ENCODE results near the gene GUK1. TPM values are rescaled to one million over a fixed set of nuclear protein-coding genes. Genes with fewer than 3 reads are reported as not detected.
"Not testable (repeated sequence)": the region's sequence is repeated elsewhere in the genome, so short reads cannot be mapped to it uniquely, and the experiment has no call there.

Gene GUK1
- total RNA-seq, 2 experiments from 2014 or later, result 294 to 304 TPM

GRCh38 chr1:228177721-228178710 lies 37.9 kb downstream of the GUK1 start:
- DNase-seq, result no peak
- H3K4me1 Mint-ChIP-seq, result peaks cover 2% of the 10 kb centered on the region
- H3K9me3 Mint-ChIP-seq, result no peaks in the 10 kb centered on the region
- H3K4me3 Mint-ChIP-seq, result no peak overlapping the region
- no peaks in the 10 kb centered on the region for H3K27me3 Mint-ChIP-seq
- no peak overlapping the region for H3K27ac Mint-ChIP-seq
- no peaks in the 10 kb centered on the region for H3K36me3 Mint-ChIP-seq

DNA sequence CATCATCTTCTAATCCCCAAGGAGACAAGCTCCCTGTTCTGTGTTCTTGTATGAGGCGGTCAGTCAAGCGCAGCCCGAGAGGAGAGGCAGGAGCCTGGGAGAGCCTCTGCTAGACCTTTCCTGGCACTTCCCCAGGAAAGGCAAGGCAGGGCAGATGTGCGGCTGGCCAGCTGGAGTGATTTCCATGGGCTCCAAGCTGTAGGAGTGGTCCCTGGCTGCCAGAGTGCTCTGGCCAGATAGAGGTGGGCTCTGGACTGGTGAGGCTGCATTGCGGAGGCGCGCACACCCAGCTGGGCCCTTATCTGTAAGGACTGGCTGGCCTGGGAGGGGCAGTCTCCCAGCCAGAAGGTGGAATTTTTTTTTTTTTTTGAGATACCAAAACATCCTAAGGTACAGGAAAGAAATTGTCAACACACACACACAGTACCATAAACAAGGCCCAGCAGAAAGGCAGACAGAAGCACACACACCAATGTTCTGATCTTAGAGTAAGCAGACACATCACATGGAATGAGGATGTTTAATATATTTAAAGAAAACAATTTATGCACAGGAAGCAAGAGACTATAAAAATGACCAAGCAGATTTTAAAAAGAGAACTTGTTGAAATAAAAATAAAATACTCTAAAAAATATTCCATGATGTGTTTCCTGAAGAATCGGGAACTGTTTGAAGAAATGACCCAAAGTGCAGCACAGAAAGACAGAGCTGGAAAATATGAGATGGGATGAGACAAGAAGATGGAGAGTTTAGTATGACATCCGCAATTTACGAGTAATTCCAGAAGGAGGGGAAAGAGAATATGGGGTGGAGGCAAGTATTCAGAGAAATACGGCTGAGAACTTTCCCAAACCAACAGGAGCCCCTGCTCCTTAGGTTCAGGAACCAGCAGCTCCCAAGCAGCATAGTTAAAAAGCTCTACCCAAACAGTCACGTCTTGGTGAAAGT lies 38.9 kb downstream of the GUK1 start:
- Mint-ChIP-seq H3K9me3 (no peaks in the 10 kb centered on the region), H3K27me3 (no peaks in the 10 kb centered on the region), H3K27ac (no peak overlapping the region), H3K36me3 (no peaks in the 10 kb centered on the region), H3K4me1 (peaks cover 2% of the 10 kb centered on the region), H3K4me3 (no peak overlapping the region)
- no peak for DNase-seq

DNA sequence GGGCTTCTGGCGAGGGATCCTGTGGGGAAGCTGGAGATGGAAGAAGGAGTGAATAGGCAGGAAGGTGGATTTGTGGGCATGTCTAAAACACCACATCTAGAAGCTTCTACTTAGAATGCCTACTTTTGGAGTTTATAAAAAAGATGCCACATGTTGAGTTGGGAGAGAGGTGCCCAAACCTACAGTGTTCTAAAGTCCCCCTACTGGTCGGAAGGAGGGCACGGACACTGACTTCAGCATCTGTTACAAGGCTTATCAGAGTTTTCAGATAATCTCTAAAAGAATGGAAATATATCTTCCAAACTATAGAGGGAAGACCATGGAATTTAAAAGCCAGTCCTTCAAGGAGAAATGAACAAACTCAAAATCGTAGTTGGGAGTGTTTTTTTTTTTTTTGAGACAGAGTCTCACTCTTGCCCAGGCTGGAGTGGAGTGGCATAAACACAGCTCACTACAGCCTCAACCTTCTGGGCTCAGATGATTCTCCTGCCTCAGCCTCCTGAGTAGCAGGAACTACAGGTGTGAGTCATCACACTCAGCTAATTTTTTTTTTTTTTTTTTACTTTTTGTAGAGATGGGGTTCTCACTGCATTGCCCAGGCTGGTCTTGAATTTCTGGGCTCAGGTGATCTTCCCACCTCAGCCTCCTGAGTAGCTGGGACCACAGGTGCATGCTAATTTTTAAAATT lies 40.3 kb downstream of the GUK1 start:
- no peak overlapping the region for H3K27ac Mint-ChIP-seq
- DNase-seq, result no peak

GRCh38 chr1:228180959-228181644 lies 41.0 kb downstream of the GUK1 start:
- Mint-ChIP-seq H3K4me3 (no peak overlapping the region), H3K27me3 (no peaks in the 10 kb centered on the region)

More for the DNA sequence above, 40.3 kb downstream of the GUK1 start:
- Mint-ChIP-seq H3K36me3 (no peaks in the 10 kb centered on the region), H3K27me3 (no peaks in the 10 kb centered on the region), H3K4me1 (peaks cover 2% of the 10 kb centered on the region), H3K4me3 (no peak overlapping the region), H3K9me3 (no peaks in the 10 kb centered on the region)

DNA sequence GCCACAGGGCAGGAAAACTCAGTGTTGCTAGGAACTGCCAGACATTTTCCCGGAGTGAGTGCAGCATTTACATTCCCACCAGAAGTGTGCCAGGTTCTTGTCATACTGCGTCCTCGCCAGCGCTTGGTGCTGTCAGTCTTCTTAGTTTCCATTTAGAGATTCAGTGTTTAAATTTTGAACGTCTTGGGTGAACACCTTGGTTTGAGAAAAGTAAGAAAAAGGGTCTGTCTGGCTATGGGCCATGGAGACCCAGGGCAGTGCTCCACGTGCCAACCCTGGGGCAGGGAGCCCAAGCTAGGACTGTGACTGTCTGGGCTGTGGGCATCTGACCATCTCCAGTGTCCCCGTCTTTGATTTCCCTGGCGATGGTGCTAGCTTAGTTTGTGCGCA lies 41.6 kb downstream of the GUK1 start:
- Mint-ChIP-seq H3K27ac (no peak overlapping the region), H3K9me3 (no peaks in the 10 kb centered on the region), H3K36me3 (no peaks in the 10 kb centered on the region), H3K4me1 (peaks cover 6% of the 10 kb centered on the region), H3K27me3 (no peaks in the 10 kb centered on the region), H3K4me3 (no peak overlapping the region)
- no peak for DNase-seq

More at GRCh38 chr1:228180959-228181644, 41.0 kb downstream of the GUK1 start:
- Mint-ChIP-seq H3K36me3 (no peaks in the 10 kb centered on the region), H3K9me3 (no peaks in the 10 kb centered on the region), H3K27ac (no peak overlapping the region), H3K4me1 (peaks cover 6% of the 10 kb centered on the region)
- DNase-seq, result no peak

- peaks cover 6% of the 10 kb centered on the region for H3K4me1 Mint-ChIP-seq
- no peak overlapping the region for H3K4me3 Mint-ChIP-seq
- DNase-seq, result no peak
- H3K9me3 Mint-ChIP-seq, result no peaks in the 10 kb centered on the region
- no peak overlapping the region for H3K27ac Mint-ChIP-seq
- no peaks in the 10 kb centered on the region for H3K36me3 Mint-ChIP-seq
- H3K27me3 Mint-ChIP-seq, result no peaks in the 10 kb centered on the region
Observed at GRCh38 chr1:228182296-228183030, 42.4 kb downstream of the GUK1 start.

DNA sequence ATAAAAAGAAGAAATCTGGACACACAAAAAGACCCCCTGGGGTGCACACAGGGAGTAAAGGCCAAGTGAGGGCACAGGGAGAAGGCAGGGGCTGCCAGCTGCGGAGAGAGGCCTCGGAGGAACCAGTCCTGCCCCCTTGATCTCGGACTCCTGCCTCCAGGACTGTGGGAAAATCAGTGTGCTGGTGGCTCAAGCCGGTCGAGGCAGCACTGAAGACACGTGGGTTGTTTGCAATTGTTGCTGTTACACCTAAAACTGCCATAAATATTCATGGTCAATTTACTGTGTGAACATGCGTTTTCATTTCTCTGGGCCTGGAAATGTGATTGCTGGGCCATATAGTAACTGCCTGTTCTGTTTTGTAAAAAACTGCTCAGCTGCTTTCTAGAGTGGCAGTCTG lies 44.1 kb downstream of the GUK1 start:
- H3K4me3 Mint-ChIP-seq, result no peak overlapping the region
- no peaks in the 10 kb centered on the region for H3K9me3 Mint-ChIP-seq
- peaks cover 6% of the 10 kb centered on the region for H3K4me1 Mint-ChIP-seq
- no peaks in the 10 kb centered on the region for H3K27me3 Mint-ChIP-seq
- DNase-seq, result no peak
- no peak overlapping the region for H3K27ac Mint-ChIP-seq
- H3K36me3 Mint-ChIP-seq, result no peaks in the 10 kb centered on the region

DNA sequence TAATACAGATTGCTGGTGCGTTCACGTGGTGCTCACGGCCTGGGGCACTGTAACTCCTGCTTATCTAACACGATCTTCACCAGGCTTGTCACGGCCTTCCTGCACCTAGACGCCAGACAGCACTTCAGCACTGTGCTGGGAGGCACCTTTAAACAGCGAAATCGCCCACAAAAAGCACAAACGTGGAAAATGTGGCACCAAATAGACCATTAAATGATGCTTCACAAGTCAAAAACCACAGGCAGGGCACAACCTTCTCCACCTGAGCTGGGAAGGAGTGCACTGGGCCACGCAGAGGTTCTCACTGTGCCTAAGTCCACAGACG lies 45.5 kb downstream of the GUK1 start:
- Mint-ChIP-seq H3K4me3 (no peak overlapping the region), H3K4me1 (peaks cover 8% of the 10 kb centered on the region), H3K27me3 (no peaks in the 10 kb centered on the region), H3K36me3 (no peaks in the 10 kb centered on the region), H3K9me3 (no peaks in the 10 kb centered on the region), H3K27ac (no peak overlapping the region)
- DNase-seq, result no peak

GRCh38 chr1:228188249-228188648 lies 48.2 kb downstream of the GUK1 start:
- H3K36me3 Mint-ChIP-seq, H3K27me3 Mint-ChIP-seq, H3K27ac Mint-ChIP-seq, H3K4me1 Mint-ChIP-seq, H3K9me3 Mint-ChIP-seq, DNase-seq, H3K4me3 Mint-ChIP-seq: not testable (repeated sequence)

DNA sequence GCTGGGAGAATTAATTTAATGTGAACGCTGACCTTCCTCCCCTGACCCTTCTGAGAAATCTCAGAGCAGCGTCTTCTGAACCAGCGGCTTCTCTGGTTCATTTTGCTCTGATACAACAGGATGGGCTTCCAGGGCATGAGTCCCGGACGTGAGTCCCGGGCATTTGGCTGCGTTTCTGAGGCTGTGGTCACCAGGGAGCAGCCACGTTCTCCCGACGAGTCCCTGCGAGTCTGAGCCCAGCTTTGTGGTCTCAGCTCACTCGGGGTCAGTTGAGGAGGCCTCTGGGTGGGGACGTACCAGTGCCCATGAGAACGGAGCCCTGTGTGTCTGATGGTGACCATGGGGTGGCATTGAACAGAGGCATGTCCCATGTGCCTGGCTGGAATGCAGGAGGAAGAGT lies 50.1 kb downstream of the GUK1 start:
- H3K4me3 Mint-ChIP-seq, result no peak overlapping the region
- H3K4me1 Mint-ChIP-seq, result peaks cover 8% of the 10 kb centered on the region
- no peaks in the 10 kb centered on the region for H3K9me3 Mint-ChIP-seq
- H3K27me3 Mint-ChIP-seq, result no peaks in the 10 kb centered on the region
- H3K27ac Mint-ChIP-seq, result no peak overlapping the region
- no peaks in the 10 kb centered on the region for H3K36me3 Mint-ChIP-seq
- no peak for DNase-seq

DNA sequence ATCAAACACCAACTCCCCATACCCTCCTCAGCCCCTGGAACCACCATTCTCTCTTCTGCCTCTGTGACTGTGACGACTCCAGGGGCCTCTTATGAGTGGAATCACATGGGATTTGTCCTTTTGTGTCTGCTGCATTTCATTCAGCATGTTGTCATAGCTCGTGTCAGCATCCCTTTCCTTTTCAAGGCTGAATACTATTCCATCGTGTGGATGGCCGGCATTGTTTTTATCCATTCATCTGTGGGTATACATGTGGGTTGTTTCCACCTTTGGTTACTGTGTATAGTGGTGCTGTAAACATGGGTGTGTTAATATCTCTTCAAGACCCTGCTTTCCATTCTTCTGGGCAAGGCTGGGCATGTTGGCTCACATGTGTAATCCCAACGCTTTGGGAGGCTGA lies 50.7 kb downstream of the GUK1 start:
- no peak overlapping the region for H3K27ac Mint-ChIP-seq
- H3K36me3 Mint-ChIP-seq, result peaks cover 2% of the 10 kb centered on the region
- no peak overlapping the region for H3K4me3 Mint-ChIP-seq
- peaks cover 6% of the 10 kb centered on the region for H3K4me1 Mint-ChIP-seq
- no peak for DNase-seq
- no peaks in the 10 kb centered on the region for H3K27me3 Mint-ChIP-seq
- no peaks in the 10 kb centered on the region for H3K9me3 Mint-ChIP-seq

DNA sequence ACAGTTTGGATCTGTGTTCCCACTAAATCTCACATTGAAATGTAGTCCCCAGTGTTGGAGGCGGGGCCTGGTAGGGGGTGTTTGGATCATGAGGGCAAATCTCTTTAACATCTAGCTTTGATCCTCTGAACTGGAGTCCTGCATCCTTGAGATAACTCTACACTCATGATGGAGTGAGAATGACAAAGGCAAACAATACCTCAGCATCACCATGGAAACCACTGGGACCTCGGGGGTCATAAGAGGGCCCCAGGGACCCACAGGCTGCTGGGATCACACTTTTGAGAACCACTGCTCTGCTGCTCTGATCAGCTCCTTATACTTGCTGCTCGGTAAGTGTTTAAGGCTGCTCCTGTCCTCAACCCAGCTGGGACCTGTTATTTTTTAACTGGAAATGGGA lies 54.4 kb downstream of the GUK1 start:
- Mint-ChIP-seq H3K36me3 (peaks cover 17% of the 10 kb centered on the region), H3K27ac (no peak overlapping the region), H3K27me3 (no peaks in the 10 kb centered on the region), H3K4me3 (no peak overlapping the region), H3K9me3 (peaks cover 10% of the 10 kb centered on the region), H3K4me1 (peaks cover 2% of the 10 kb centered on the region)
- no peak for DNase-seq

DNA sequence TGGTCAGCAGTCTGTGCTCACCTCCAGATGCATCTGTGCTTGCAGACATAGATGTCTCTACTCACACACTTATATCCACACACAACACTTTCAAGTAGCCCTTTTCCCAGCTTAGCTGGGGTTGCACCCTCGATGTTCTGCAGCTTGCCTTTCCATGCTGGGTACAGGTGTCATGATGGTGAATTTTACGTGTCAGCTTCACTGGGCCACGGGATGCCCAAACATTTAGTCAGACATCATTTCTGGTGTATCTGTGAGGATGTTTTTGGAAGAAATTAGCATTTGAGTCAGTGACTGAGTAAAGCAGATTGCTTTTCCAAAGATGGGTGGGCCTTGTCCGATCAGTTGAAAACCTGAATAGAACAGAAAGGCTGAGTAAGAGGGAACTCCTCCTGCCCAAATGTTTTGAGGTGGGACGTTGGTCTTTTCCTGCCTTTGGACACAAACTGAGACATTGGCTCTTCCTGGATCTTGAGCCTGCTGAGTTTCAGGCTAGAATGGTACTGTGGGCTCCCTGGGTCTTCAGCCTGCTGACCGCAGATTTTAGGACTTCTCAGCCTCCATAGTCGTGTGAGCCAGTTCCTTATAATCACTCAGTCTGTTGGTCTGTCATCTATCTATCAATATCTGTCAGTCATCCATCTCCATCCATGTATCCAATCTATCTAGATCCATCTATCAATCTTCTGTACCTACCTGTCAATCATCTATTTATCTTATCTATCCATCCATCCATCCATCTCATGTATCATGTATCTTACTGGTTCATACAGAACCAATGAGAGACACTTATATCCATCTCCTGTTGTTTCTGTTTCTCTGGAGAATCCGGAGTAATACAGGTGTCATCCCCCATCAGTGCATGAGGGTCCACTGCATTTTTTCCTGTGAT lies 55.1 kb downstream of the GUK1 start:
- peaks cover 22% of the 10 kb centered on the region for H3K36me3 Mint-ChIP-seq
- DNase-seq, result no peak
- no peak overlapping the region for H3K4me3 Mint-ChIP-seq
- H3K9me3 Mint-ChIP-seq, result peaks cover 12% of the 10 kb centered on the region
- H3K27me3 Mint-ChIP-seq, result no peaks in the 10 kb centered on the region
- no peaks in the 10 kb centered on the region for H3K4me1 Mint-ChIP-seq
- H3K27ac Mint-ChIP-seq, result no peak overlapping the region

All from activated naive CD8-positive, alpha-beta T cell treated with anti-CD3 and anti-CD28 coated beads for 36 hours (primary cell).